Stimulated activated CD4-positive, alpha-beta T cell treated with anti-CD3 and anti-CD28 coated beads, Interleukin-2, amount 100 ng/mL, for 4 hours (primary cell): ENCODE measurements around the gene PRDM7.
"Not testable (repeated sequence)": the region's sequence is repeated elsewhere in the genome, so short reads cannot be mapped to it uniquely, and the experiment has no call there.

Experiments used
- DNase-seq: peaks from one replicate; pipeline ENCODE4 v3.0.0-alpha.2; 2020; ENCODE audit warnings: low read depth

The PRDM7 gene

DNA sequence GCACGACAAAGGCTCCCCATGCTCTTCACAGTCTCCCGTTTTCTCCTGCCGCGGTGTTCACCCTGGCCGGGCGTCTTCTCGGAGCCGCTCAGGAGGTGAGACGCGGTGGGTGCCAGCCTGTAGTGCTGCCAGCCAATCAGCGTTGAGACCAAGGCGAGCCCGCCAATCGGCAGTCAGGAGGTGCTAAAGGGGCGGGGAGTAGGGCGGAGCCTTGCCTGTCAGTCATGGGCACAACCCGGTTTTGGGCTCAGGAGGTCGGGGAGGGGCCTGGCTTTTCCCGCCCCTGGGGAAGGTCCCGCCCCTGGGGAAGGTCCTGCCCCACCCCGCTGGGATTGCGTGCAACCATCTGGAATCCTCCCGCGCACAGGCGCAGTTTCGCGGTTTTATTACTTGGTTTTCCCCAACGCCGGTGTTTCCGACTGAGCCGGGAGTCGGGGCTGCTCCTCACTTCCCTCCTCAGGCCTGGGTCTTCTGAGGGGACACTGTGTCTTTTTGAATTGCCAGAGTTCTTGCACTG lies at the start of gene PRDM7:
Gene PRDM7 (minus strand): TSS at position 92 of the 517 bp plus-strand sequence. CDS start 1,421 bp downstream, outside the sequence.
- peak; percentile 97 for DNase-seq

DNA sequence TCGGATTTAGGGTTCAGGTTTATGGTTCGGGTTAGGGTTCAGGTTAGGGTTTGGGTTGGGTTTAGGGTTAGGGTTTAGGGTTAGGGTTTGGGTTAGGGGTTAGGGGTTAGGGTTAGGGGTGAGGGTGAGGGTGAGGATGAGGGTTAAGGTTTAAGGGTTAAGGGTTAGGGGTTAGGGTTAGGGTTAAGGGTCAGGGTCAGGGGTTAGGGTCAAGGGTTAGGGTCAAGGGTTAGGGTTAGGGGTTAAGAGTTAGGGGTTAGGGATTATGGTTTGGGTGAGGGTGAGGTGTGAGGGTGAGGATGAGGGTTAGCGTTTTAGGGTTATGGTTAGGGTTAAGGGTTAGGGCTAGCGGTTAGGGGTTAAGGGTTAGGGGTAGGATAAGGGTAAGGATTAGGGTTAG lies 44.7 kb upstream of the PRDM7 start:
- not testable (repeated sequence) for DNase-seq

- not testable (repeated sequence) for DNase-seq
Observed at GRCh38 chr16:90107617-90108016, 30.5 kb upstream of the PRDM7 start.

GRCh38 chr16:90107060-90107459 lies 29.9 kb upstream of the PRDM7 start:
- not testable (repeated sequence) for DNase-seq

GRCh38 chr16:90106271-90106670 lies 29.1 kb upstream of the PRDM7 start:
- DNase-seq: peak; percentile 38

GRCh38 chr16:90104725-90105124 lies 27.6 kb upstream of the PRDM7 start:
- not testable (repeated sequence) for DNase-seq

GRCh38 chr16:90102086-90102884 lies 25.2 kb upstream of the PRDM7 start:
- DNase-seq: not testable (repeated sequence)

GRCh38 chr16:90101332-90101731 lies 24.2 kb upstream of the PRDM7 start:
- not testable (repeated sequence) for DNase-seq

DNA sequence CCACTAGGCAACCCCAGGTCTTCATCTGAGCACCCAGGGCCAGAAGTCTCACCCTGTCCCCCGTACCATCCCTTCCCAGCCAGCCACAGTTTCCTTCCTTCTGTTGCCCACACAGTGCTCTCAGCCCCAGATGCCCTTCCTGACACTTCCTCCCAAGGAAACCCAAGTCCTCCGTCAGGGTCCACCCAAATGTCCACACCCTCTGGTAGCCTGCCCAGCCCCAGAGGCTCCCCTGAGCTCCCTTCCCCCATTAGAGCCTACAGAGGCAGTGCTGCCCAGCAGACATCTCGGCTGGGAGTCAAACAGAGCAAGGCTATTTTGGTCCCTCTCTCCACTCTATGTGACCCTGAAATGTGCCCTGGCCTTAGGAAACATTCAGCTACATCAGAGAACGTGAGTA lies 23.7 kb upstream of the PRDM7 start:
- not testable (repeated sequence) for DNase-seq

- DNase-seq: not testable (repeated sequence)
Observed at GRCh38 chr16:90100229-90100628, 23.1 kb upstream of the PRDM7 start.

- not testable (repeated sequence) for DNase-seq
Observed at GRCh38 chr16:90098936-90099335, 21.8 kb upstream of the PRDM7 start.

- DNase-seq: not testable (repeated sequence)
Observed at GRCh38 chr16:90097010-90097684, 20.0 kb upstream of the PRDM7 start.

- not testable (repeated sequence) for DNase-seq
Observed at GRCh38 chr16:90094791-90095190, 17.7 kb upstream of the PRDM7 start.

DNA sequence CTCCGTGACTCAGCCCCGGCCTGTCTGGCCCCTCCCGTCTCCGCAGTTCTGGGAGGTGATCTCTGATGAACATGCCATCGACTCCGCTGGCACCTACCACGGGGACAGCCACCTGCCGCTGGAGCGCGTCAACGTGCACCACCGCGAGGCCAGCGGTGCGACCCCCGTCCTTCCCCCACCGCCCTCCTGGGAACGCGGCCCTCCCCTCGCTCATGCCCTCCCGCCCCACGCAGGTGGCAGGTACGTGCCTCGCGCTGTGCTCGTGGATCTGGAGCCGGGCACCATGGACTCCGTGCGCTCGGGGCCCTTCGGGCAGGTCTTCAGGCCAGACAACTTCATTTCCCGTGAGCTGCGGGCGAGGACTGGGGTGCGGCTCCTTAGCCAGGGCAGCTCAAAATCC lies 17.2 kb upstream of the PRDM7 start:
- not testable (repeated sequence) for DNase-seq

GRCh38 chr16:90093799-90094198 lies 16.7 kb upstream of the PRDM7 start:
- not testable (repeated sequence) for DNase-seq

GRCh38 chr16:90092781-90093180 lies 15.7 kb upstream of the PRDM7 start:
- DNase-seq: not testable (repeated sequence)

DNA sequence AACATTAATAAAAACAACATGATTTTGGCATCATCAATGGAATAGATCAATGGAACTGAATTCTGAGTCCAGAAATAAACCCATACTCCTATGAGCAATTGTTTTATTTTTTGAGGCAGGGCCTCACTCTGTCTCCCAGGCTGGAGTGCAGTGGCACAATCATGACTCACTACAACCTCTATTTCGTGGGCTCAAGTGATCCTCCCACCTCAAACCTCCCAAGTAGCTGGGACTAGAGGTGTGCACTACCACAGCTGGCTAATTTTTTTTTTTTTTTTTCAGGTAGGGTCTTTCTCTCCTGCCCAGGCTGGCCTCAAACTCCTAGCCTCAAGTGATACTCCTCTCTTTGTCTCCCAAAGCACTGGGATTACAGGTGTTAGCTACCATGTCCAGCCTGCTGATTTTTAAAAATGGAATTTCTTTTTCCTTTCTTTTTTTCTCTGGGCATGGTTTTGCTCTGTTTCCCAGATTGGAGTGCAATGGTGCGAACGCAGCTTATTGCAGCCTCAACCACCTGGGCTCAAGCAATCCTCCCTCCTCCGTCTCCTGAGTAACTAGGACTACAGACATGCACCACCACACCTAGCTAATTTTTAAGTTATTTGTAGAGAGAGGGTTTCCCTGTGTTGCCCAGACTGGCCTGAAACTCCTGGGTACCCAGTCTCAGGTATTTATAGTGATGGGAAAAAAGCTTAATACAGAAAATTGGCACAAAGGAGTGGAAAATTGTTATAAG lies 7.3 kb upstream of the PRDM7 start:
- no peak for DNase-seq

GRCh38 chr16:90083139-90083538 lies 6.0 kb upstream of the PRDM7 start:
- DNase-seq: no peak

GRCh38 chr16:90081606-90081970 lies 4.5 kb upstream of the PRDM7 start:
- no peak for DNase-seq

DNA sequence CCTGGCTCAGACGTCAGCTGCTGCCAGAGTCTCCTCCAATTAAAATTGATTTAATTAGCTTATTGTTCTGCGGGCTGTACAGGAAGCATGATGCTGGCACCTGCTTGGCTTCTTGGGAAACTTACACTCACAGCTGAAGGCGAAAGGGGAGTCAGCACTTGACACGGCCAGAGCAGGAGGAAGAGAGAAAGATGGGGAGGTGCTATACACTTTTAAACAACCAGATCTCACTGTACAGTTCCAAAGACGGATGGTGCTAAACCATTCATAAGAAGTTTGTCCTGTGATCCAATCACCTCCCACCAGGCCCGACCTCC lies 1.4 kb upstream of the PRDM7 start:
- DNase-seq: no peak

GRCh38 chr16:90077757-90078578 lies 837 bp upstream of the PRDM7 start:
- DNase-seq: peak; percentile 9
